HepG2 (cell line): Measurements from ENCODE around the gene NGEF. TPM values are rescaled to one million over a fixed set of nuclear protein-coding genes. Genes with fewer than 3 reads are reported as not detected.

ENCODE experiments used
- DR1 ChIP-seq: sonication (generic); formaldehyde crosslinking; IDR thresholded peaks from 2 replicates; pipeline ENCODE4 v1.8.0; 2021; ENCODE audit warnings: mild to moderate bottlenecking, missing genetic modification reagents, inconsistent platforms
- ETV6 ChIP-seq: sonication (generic); formaldehyde crosslinking; conservative IDR thresholded peaks from 2 replicates; pipeline ENCODE4 v1.4.0; 2020; ENCODE audit warnings: missing genetic modification reagents
- GABPB1 ChIP-seq: IDR thresholded peaks from 2 replicates; pipeline ENCODE4 v1.6.1; 2016; ENCODE audit warnings: mild to moderate bottlenecking, missing genetic modification reagents, moderate library complexity, missing compliant biosample characterization
- GTF3A ChIP-seq: sonication (generic); formaldehyde crosslinking; conservative IDR thresholded peaks from 2 replicates; pipeline ENCODE4 v1.4.0; 2020; ENCODE audit warnings: mild to moderate bottlenecking, missing genetic modification reagents
- HNRNPLL ChIP-seq: fragments of 200-400 bp; formaldehyde crosslinking; IDR thresholded peaks from 2 replicates; pipeline ENCODE4 v1.6.1; 2017; ENCODE audit warnings: mild to moderate bottlenecking, low read depth, low read length; ENCODE audit not compliant: poor library complexity, severe bottlenecking
- KDM2A ChIP-seq: sonication (generic); formaldehyde crosslinking; IDR thresholded peaks from 2 replicates; pipeline ENCODE4 v1.4.0; 2020; ENCODE audit warnings: low read depth, missing genetic modification reagents, borderline replicate concordance
- MIXL1 ChIP-seq: IDR thresholded peaks from 2 replicates; pipeline ENCODE4 v1.6.1; 2016
- NFKBIZ ChIP-seq: IDR thresholded peaks from 2 replicates; pipeline ENCODE4 v1.6.1; 2018; ENCODE audit warnings: missing genetic modification reagents, missing compliant biosample characterization
- NFYC ChIP-seq: IDR thresholded peaks from 2 replicates; pipeline ENCODE4 v1.6.1; 2016; ENCODE audit warnings: missing genetic modification reagents, missing compliant biosample characterization
- POGZ ChIP-seq: sonication (generic); formaldehyde crosslinking; IDR thresholded peaks from 2 replicates; pipeline ENCODE4 v1.4.0; 2020; ENCODE audit warnings: mild to moderate bottlenecking, missing genetic modification reagents
- RCOR2 ChIP-seq: IDR thresholded peaks from 2 replicates; pipeline ENCODE4 v1.6.1; 2016; ENCODE audit warnings: missing biosample characterization, missing genetic modification reagents
- SRSF4 ChIP-seq: fragments of 200-400 bp; formaldehyde crosslinking; IDR thresholded peaks from one replicate; pipeline ENCODE4 v1.6.1; 2018; ENCODE audit warnings: mild to moderate bottlenecking, low read depth, low read length, moderate library complexity; ENCODE audit not compliant: poor library complexity, severe bottlenecking
- TMF1 ChIP-seq: sonication (generic); formaldehyde crosslinking; IDR thresholded peaks from 2 replicates; pipeline ENCODE4 v1.8.1; 2022; ENCODE audit warnings: low read depth, missing genetic modification reagents
- ZC3H13 ChIP-seq: sonication (generic); formaldehyde crosslinking; IDR thresholded peaks from 2 replicates; pipeline ENCODE4 v1.8.1; 2023; ENCODE audit warnings: mild to moderate bottlenecking, missing genetic modification reagents, moderate library complexity
- ZNF256 ChIP-seq: sonication (generic); formaldehyde crosslinking; conservative IDR thresholded peaks from 2 replicates; pipeline ENCODE4 v1.4.0; 2020; ENCODE audit warnings: missing genetic modification reagents
- ZNF274 ChIP-seq: sonication (generic); formaldehyde crosslinking; IDR thresholded peaks from 2 replicates; pipeline ENCODE4 v1.5.1; 2020; ENCODE audit warnings: mild to moderate bottlenecking, missing genetic modification reagents
- ZNF329 ChIP-seq: sonication (generic); formaldehyde crosslinking; IDR thresholded peaks from 2 replicates; pipeline ENCODE4 v1.9.0; 2021; ENCODE audit warnings: low read depth, mild to moderate bottlenecking, missing genetic modification reagents
- ZNF331 ChIP-seq: sonication (generic); formaldehyde crosslinking; IDR thresholded peaks from 2 replicates; pipeline ENCODE4 v1.4.0; 2020; ENCODE audit warnings: missing genetic modification reagents
- ZNF430 ChIP-seq: sonication (generic); formaldehyde crosslinking; IDR thresholded peaks from 2 replicates; pipeline ENCODE4 v1.9.0; 2021; ENCODE audit warnings: mild to moderate bottlenecking, missing genetic modification reagents
- ZNF790 ChIP-seq: sonication (generic); formaldehyde crosslinking; IDR thresholded peaks from 2 replicates; pipeline ENCODE4 v1.8.0; 2022; ENCODE audit warnings: missing genetic modification reagents, mild to moderate bottlenecking, borderline replicate concordance
- ZNF839 ChIP-seq: sonication (generic); formaldehyde crosslinking; IDR thresholded peaks from 2 replicates; pipeline ENCODE4 v1.4.0; 2020; ENCODE audit warnings: missing genetic modification reagents, mild to moderate bottlenecking, borderline replicate concordance
- polyA plus RNA-seq, 8 experiments: library from polyadenylated mRNA; depleted of rRNA in 3 of 8; stranded (reverse) in 7 of 8; unstranded in 1 of 8; fragments of >200 nt; fragmentation: Illumina TruSeq in 4 of 8; extraction: Trizol in 4 of 8; gene quantifications; 2 replicates each; pipeline versions ENCODE4 v1.2.1 to v1.2.3, GENCODE V29; 2011 to 2016; ENCODE audit warnings: low read depth in 4 of 8, missing spikeins in 1 of 8, mixed read lengths in 1 of 8; ENCODE audit not compliant: insufficient read depth in 1 of 8
- total RNA-seq, 5 experiments: library from RNA; depleted of rRNA; stranded (reverse); fragments of >200 nt; fragmentation: Illumina TruSeq; extraction: Trizol; gene quantifications; 2 replicates each; pipeline ENCODE4 v1.2.3, GENCODE V29; 2016; ENCODE audit warnings: low read depth in 1 of 5
- TF ChIP-seq, protein P1 (sequence below): sonication (generic); formaldehyde crosslinking; IDR thresholded peaks from 2 replicates; pipeline ENCODE4 v1.4.0; 2020; ENCODE audit warnings: mild to moderate bottlenecking, missing genetic modification reagents
- TF ChIP-seq, protein P2 (sequence below): sonication (generic); formaldehyde crosslinking; IDR thresholded peaks from 2 replicates; pipeline ENCODE4 v1.5.0; 2020; ENCODE audit warnings: mild to moderate bottlenecking, missing genetic modification reagents

The NGEF gene
- total and polyA plus RNA-seq, 2 of the 13 experiments (the other 11 are each of a cell fraction or from before 2014, with no cell fraction given) = 14.4 to 36.9 TPM

DNA sequence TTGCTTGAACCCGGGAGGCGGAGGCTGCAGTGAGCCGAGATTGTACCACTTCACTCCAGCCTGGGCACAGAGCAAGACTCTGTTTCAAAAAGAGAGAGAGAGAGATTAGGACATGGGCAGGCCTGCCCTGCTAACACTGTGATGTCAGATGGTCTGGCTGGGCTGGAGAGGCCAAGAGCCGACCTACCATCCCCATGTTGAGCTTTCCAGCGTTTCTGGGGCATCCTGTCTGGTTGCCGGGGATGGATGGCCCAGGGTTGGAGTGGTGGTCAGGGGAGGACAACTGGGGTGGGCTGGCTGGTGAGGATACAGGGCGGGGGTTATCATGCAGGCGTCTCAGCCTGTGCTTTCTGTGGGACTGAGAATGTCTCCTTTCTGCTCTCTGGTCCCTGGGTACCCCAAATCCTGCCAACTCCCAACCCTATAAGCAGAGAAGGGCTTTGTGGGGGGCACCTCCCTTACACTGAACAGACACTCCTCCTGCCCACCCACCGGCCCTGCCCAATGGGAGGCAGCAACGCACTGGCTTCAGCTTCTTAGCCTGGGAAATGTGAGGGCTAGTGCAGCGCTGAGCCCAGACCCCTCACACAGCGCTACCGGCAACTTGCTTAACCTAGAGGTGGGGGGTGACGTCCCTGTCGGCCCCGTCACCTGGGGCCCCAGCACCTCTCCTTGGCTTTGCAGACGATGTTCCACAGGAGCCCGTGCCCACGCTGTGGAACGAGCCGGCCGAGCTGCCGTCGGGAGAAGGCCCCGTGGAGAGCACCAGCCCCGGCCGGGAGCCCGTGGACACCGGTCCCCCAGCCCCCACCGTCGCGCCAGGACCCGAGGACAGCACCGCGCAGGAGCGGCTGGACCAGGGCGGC, 137.6 kb downstream of the NGEF start (continued):
- TF ChIP-seq, protein P1, sequence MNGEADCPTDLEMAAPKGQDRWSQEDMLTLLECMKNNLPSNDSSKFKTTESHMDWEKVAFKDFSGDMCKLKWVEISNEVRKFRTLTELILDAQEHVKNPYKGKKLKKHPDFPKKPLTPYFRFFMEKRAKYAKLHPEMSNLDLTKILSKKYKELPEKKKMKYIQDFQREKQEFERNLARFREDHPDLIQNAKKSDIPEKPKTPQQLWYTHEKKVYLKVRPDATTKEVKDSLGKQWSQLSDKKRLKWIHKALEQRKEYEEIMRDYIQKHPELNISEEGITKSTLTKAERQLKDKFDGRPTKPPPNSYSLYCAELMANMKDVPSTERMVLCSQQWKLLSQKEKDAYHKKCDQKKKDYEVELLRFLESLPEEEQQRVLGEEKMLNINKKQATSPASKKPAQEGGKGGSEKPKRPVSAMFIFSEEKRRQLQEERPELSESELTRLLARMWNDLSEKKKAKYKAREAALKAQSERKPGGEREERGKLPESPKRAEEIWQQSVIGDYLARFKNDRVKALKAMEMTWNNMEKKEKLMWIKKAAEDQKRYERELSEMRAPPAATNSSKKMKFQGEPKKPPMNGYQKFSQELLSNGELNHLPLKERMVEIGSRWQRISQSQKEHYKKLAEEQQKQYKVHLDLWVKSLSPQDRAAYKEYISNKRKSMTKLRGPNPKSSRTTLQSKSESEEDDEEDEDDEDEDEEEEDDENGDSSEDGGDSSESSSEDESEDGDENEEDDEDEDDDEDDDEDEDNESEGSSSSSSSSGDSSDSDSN (CRISPR knock-in tag) = no peak
- TF ChIP-seq ZNF256 (no peak), ZNF274 (CRISPR knock-in tag) (peak; percentile 70; the same call in 1 of the 2 replicates), MIXL1 (CRISPR knock-in tag) (no peak), ZC3H13 (0 out of 2 replicates have a peak, but pooled peaks have one; percentile 46), HNRNPLL (peak; percentile 41), ETV6 (0 out of 2 replicates have a peak, but pooled peaks have one; percentile 55), NFYC (peak; percentile 48; the same call in 1 of the 2 replicates), ZNF839 (CRISPR knock-in tag) (0 out of 2 replicates have a peak, but pooled peaks have one; percentile 28), SRSF4 (peak; percentile 7), GABPB1 (peak; percentile 25; the same call in 1 of the 2 replicates), TMF1 (CRISPR knock-in tag) (0 out of 2 replicates have a peak, but pooled peaks have one; percentile 31), RCOR2 (CRISPR knock-in tag) (no peak), GTF3A (CRISPR knock-in tag) (peak; percentile 78), KDM2A (CRISPR knock-in tag) (peak; percentile 60), POGZ (0 out of 2 replicates have a peak, but pooled peaks have one; percentile 20), ZNF331 (peak; percentile 24; the same call in 1 of the 2 replicates), DR1 (CRISPR knock-in tag) (peak; percentile 35; the same call in 1 of the 2 replicates), ZNF329 (CRISPR knock-in tag) (no peak), ZNF790 (CRISPR knock-in tag) (no peak), NFKBIZ (CRISPR knock-in tag) (0 out of 2 replicates have a peak, but pooled peaks have one; percentile 13), ZNF430 (CRISPR knock-in tag) (0 out of 2 replicates have a peak, but pooled peaks have one; percentile 33)
- TF ChIP-seq, protein P2, sequence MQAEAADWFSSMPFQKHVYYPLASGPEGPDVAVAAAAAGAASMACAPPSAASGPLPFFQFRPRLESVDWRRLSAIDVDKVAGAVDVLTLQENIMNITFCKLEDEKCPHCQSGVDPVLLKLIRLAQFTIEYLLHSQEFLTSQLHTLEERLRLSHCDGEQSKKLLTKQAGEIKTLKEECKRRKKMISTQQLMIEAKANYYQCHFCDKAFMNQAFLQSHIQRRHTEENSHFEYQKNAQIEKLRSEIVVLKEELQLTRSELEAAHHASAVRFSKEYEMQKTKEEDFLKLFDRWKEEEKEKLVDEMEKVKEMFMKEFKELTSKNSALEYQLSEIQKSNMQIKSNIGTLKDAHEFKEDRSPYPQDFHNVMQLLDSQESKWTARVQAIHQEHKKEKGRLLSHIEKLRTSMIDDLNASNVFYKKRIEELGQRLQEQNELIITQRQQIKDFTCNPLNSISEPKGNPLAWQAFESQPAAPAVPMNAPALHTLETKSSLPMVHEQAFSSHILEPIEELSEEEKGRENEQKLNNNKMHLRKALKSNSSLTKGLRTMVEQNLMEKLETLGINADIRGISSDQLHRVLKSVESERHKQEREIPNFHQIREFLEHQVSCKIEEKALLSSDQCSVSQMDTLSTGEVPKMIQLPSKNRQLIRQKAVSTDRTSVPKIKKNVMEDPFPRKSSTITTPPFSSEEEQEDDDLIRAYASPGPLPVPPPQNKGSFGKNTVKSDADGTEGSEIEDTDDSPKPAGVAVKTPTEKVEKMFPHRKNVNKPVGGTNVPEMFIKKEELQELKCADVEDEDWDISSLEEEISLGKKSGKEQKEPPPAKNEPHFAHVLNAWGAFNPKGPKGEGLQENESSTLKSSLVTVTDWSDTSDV = peak; percentile 74
